CD4-positive, alpha-beta T cell (primary cell): Measurements from ENCODE around the gene SYK. TPM values are rescaled to one million over a fixed set of nuclear protein-coding genes. Genes with fewer than 3 reads are reported as not detected.

Source experiments
- ATAC-seq: fragments of 200-7000 bp; cut with Tn5 transposase; one replicate; pipeline ENCODE4 v1.10.0; 2022; ENCODE audit warnings: mild to moderate bottlenecking; ENCODE audit not compliant: poor library complexity
- CTCF ChIA-PET: fragments of 350-600 bp; sonication (Branson Sonifier 250); formaldehyde crosslinking; loops from one replicate; lab custom pipeline; 2021; ENCODE audit warnings: antibody characterized with exemption, inconsistent platforms; lab: Charles Lee
- POLR2A ChIA-PET: fragments of 350-600 bp; sonication (Branson Sonifier 250); formaldehyde crosslinking; loops from one replicate; lab custom pipeline; 2021; ENCODE audit warnings: antibody characterized with exemption, inconsistent platforms; lab: Charles Lee
- DNase-seq, 14 experiments: peaks; one replicate each; pipeline ENCODE4 v3.0.0-alpha.2; 2013 to 2020; ENCODE audit warnings: mixed read lengths in 2 of 14
- H3K27ac ChIP-seq, 2 donors: one replicate each; pipeline versions ENCODE4 v1.5.1 to v1.7.0; 2013; ENCODE audit warnings: low read length in 2 of 2, low read depth in 1 of 2, mild to moderate bottlenecking in 1 of 2
- H3K27me3 ChIP-seq, 2 experiments: 1 replicate in 1 of 2; 2 replicates in 1 of 2; pipeline versions ENCODE4 v1.6.1 to v1.7.0; 2013; ENCODE audit warnings: low read length in 2 of 2, control low read depth in 1 of 2, mild to moderate bottlenecking in 1 of 2, moderate library complexity in 1 of 2; ENCODE audit not compliant: insufficient read depth in 2 of 2, control insufficient read depth in 1 of 2
- H3K36me3 ChIP-seq: one replicate; pipeline ENCODE4 v1.6.1; 2013; ENCODE audit warnings: low read length, control low read depth; ENCODE audit not compliant: insufficient read depth
- H3K4me1 ChIP-seq: one replicate; pipeline ENCODE4 v1.6.1; 2013; ENCODE audit warnings: low read length, control low read depth; ENCODE audit not compliant: insufficient read depth
- H3K4me3 ChIP-seq: one replicate; pipeline ENCODE4 v1.5.1; 2013; ENCODE audit warnings: mild to moderate bottlenecking, low read length, moderate library complexity
- H3K9me3 ChIP-seq, 2 experiments: 1 replicate in 1 of 2; 2 replicates in 1 of 2; pipeline versions ENCODE4 v1.6.1 to v1.7.0; 2013; ENCODE audit warnings: low read length in 2 of 2, mild to moderate bottlenecking in 2 of 2, control low read depth in 1 of 2, moderate library complexity in 1 of 2; ENCODE audit not compliant: control insufficient read depth in 1 of 2, insufficient read depth in 1 of 2
- H3K27ac Mint-ChIP-seq: one replicate; pipeline ENCODE4 v1.8.0; 2020; ENCODE audit warnings: mixed read lengths
- H3K27me3 Mint-ChIP-seq: one replicate; pipeline ENCODE4 v1.8.0; 2021; ENCODE audit warnings: mixed read lengths
- H3K36me3 Mint-ChIP-seq: one replicate; pipeline ENCODE4 v1.8.0; 2021; ENCODE audit warnings: low read depth, mixed read lengths
- H3K4me1 Mint-ChIP-seq: one replicate; pipeline ENCODE4 v1.8.0; 2021; ENCODE audit warnings: low read depth, mixed read lengths
- H3K4me3 Mint-ChIP-seq: one replicate; pipeline ENCODE4 v1.8.0; 2020; ENCODE audit warnings: mild to moderate bottlenecking, mixed read lengths
- H3K9me3 Mint-ChIP-seq: one replicate; pipeline ENCODE4 v1.8.0; 2020; ENCODE audit warnings: mixed read lengths
- CTCF ChIP-seq: fragments of 200-600 bp; IDR thresholded peaks from one replicate; pipeline ENCODE4 v1.8.0; 2022; ENCODE audit warnings: antibody characterized with exemption, mild to moderate bottlenecking
- intact Hi-C, 2 experiments: fragments of 100-400 bp; cut with DNase I in 1 of 2; cut with micrococcal nuclease in 1 of 2; formaldehyde crosslinking; loops; one replicate each; pipeline versions ENCODE4 v1.15.1 to v1.9.0; 2023 to 2025; cut with DNase I, micrococcal nuclease
- total RNA-seq, 174 experiments: library from RNA in 2 of 174; stranded (reverse) in 2 of 174; gene quantifications; one replicate each; pipeline ENCODE4 v1.2.3 and lab custom pipeline; 2021 to 2026

The SYK gene
- total RNA-seq, 2 experiments from 2014 or later, result 1.1 to 1.2 TPM

DNA sequence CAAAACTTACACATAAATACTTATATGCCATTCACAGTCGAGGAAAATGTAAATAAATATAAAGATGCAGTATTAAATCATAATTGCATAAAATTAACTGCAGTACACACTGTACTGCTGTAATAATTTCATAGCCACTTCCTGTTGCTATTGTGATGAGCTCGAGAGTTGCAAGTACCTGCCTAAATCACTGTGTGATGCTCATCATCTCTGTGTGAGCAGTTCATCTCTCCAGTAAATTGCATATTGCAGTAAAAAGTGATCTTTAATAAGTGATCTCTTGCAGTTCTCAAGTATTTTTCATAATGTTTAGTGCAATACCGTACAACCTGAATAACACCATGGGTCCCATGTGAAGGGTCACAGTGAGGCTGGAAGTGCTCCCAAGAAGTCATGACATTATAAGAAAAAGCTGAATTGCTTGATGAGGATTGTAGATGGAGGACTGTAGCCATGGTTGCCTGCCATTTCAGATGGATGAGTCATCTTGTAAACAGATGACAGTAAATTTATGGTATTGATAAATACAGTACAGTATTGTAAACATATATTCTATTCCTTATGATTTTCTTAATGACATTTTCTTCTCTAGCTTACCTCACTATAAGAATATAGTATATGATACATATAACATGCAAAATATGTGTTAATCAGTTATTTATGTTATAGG, 34.9 kb downstream of the SYK start:
- no peak overlapping the region for H3K27ac ChIP-seq
- Mint-ChIP-seq H3K4me1 (no peaks in the 10 kb centered on the region), H3K27me3 (peaks cover 4% of the 10 kb centered on the region), H3K36me3 (no peaks in the 10 kb centered on the region), H3K27ac (no peak overlapping the region), H3K9me3 (no peaks in the 10 kb centered on the region), H3K4me3 (no peak overlapping the region)
- POLR2A ChIA-PET, result no interaction called here
- DNase-seq (no peak), ATAC-seq (no peak)
- CTCF ChIA-PET, result no interaction called here
- no peak overlapping the region for H3K4me3 ChIP-seq
- intact Hi-C loops, result no loop called here
- H3K4me1 ChIP-seq, result no peaks in the 10 kb centered on the region
- H3K36me3 ChIP-seq, result no peaks in the 10 kb centered on the region
- TF ChIP-seq CTCF, result no peak
- peaks cover 0 to 4% of the 10 kb centered on the region in 2 experiments for H3K9me3 ChIP-seq
- no peaks in the 10 kb centered on the region for H3K27me3 ChIP-seq

GRCh38 chr9:90838098-90838497, 36.5 kb downstream of the SYK start:
- no peak overlapping the region for H3K27ac ChIP-seq
- H3K4me1 ChIP-seq, result peaks cover 2% of the 10 kb centered on the region
- ATAC-seq (no peak), DNase-seq (no peak)
- no peaks in the 10 kb centered on the region for H3K9me3 Mint-ChIP-seq
- peaks cover 4% of the 10 kb centered on the region for H3K27me3 Mint-ChIP-seq
- H3K4me3 ChIP-seq, result no peak overlapping the region
- ChIA-PET POLR2A (no interaction called here), CTCF (interaction anchor here (0.8 kb wide), 1 partner anchor 10 kb away, joined by 3 read pairs; no protein-coding TSS in a partner anchor)
- no peaks in the 10 kb centered on the region for H3K36me3 Mint-ChIP-seq
- H3K36me3 ChIP-seq, result no peaks in the 10 kb centered on the region
- intact Hi-C loops, result no loop called here
- no peaks in the 10 kb centered on the region for H3K27me3 ChIP-seq
- H3K4me1 Mint-ChIP-seq, result no peaks in the 10 kb centered on the region
- no peak for TF ChIP-seq CTCF
- peaks cover 0 to 4% of the 10 kb centered on the region in 2 experiments for H3K9me3 ChIP-seq
- no peak overlapping the region for H3K27ac Mint-ChIP-seq
- no peak overlapping the region for H3K4me3 Mint-ChIP-seq

DNA sequence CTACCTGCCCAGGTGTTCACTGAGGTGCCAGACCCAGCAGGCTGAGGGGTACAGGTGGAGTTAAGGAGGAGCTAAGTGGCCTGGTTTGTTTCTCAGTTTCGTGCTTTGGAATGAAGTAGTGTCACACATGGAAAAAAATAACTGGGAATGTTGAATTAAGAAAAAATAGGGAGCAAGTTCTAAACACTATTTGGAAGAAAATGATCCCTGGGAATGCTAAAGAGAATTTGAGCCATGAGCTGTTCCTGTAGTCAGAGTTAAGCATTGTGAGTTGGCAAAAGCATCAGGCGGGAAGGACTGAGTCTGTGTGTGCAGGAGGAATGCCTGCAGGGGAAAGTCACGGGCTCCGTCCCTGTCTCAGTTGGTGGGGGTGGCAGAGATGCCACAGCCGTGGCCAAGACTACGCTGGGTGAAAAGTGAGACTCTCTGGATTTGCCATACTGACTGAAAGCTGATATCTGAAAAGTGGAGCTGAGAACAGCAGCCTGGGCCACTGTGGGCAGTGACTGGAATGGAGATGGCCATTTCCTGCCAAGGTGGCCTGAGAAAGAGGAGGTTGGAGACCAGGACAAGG, 37.0 kb downstream of the SYK start:
- ATAC-seq, result no peak
- Mint-ChIP-seq H3K4me3 (no peak overlapping the region), H3K4me1 (no peaks in the 10 kb centered on the region), H3K9me3 (no peaks in the 10 kb centered on the region), H3K27me3 (peaks cover 4% of the 10 kb centered on the region), H3K36me3 (no peaks in the 10 kb centered on the region), H3K27ac (no peak overlapping the region)
- no peaks in the 10 kb centered on the region for H3K36me3 ChIP-seq
- no peak for TF ChIP-seq CTCF
- H3K4me3 ChIP-seq, result no peak overlapping the region
- H3K9me3 ChIP-seq, result peaks cover 0 to 4% of the 10 kb centered on the region in 2 experiments
- POLR2A ChIA-PET, result no interaction called here
- H3K27ac ChIP-seq, result no peak overlapping the region
- H3K27me3 ChIP-seq, result no peaks in the 10 kb centered on the region
- DNase-seq, result no peak
- CTCF ChIA-PET, result interaction anchor here (0.8 kb wide), 1 partner anchor 9 kb away, joined by 3 read pairs; no protein-coding TSS in a partner anchor
- intact Hi-C loops, result no loop called here
- H3K4me1 ChIP-seq, result peaks cover 3% of the 10 kb centered on the region
